Mesendoderm (in vitro differentiated cells): Measurements from ENCODE around the gene RNPS1. TPM values are rescaled to one million over a fixed set of nuclear protein-coding genes. Genes with fewer than 3 reads are reported as not detected.

Experiments
- DNase-seq: peaks from one replicate; pipeline ENCODE4 v3.0.0; 2013
- H2AK5ac ChIP-seq: 2 replicates; pipeline ENCODE4 v1.6.1; 2013; ENCODE audit warnings: low read length, inconsistent platforms
- H2BK120ac ChIP-seq: 2 replicates; pipeline ENCODE4 v1.6.1; 2013; ENCODE audit warnings: low read depth, mild to moderate bottlenecking, low read length, moderate library complexity, mixed read lengths
- H2BK15ac ChIP-seq: replicated peaks from 2 replicates; pipeline ENCODE4 v1.6.1; 2013; ENCODE audit warnings: low read depth, mild to moderate bottlenecking, moderate library complexity
- H2BK5ac ChIP-seq: 2 replicates; pipeline ENCODE4 v1.6.1; 2013; ENCODE audit warnings: low read length, inconsistent platforms
- H3K18ac ChIP-seq: 2 replicates; pipeline ENCODE4 v1.6.1; 2013; ENCODE audit warnings: mild to moderate bottlenecking, low read length, mixed read lengths
- H3K23ac ChIP-seq: one replicate; pipeline ENCODE4 v1.6.1; 2013; ENCODE audit warnings: low read length
- H3K27ac ChIP-seq: 2 replicates; pipeline ENCODE4 v1.5.1; 2013; ENCODE audit warnings: low read depth, mild to moderate bottlenecking, inconsistent platforms, low read length, moderate library complexity
- H3K27me3 ChIP-seq: 2 replicates; pipeline ENCODE4 v1.6.1; 2013; ENCODE audit warnings: low read length, control low read depth, mild to moderate bottlenecking, inconsistent platforms; ENCODE audit not compliant: insufficient read depth, poor library complexity
- H3K36me3 ChIP-seq: 2 replicates; pipeline ENCODE4 v1.6.1; 2013; ENCODE audit warnings: low read length, inconsistent platforms; ENCODE audit not compliant: control insufficient read depth, insufficient read depth
- H3K4ac ChIP-seq: one replicate; pipeline ENCODE4 v1.6.1; 2013; ENCODE audit warnings: low read depth, mild to moderate bottlenecking, low read length, moderate library complexity
- H3K4me1 ChIP-seq: 2 replicates; pipeline ENCODE4 v1.6.1; 2013; ENCODE audit warnings: low read depth, low read length, inconsistent platforms; ENCODE audit not compliant: control insufficient read depth
- H3K4me2 ChIP-seq: 2 replicates; pipeline ENCODE4 v1.6.1; 2013; ENCODE audit warnings: low read length
- H3K4me3 ChIP-seq: 2 replicates; pipeline ENCODE4 v1.5.1; 2013; ENCODE audit warnings: mild to moderate bottlenecking, low read length
- H3K56ac ChIP-seq: one replicate; pipeline ENCODE4 v1.6.1; 2013; ENCODE audit warnings: low read length
- H3K79me1 ChIP-seq: 2 replicates; pipeline ENCODE4 v1.6.1; 2013; ENCODE audit warnings: low read length, inconsistent platforms
- H3K79me2 ChIP-seq: 2 replicates; pipeline ENCODE4 v1.6.1; 2013; ENCODE audit warnings: mild to moderate bottlenecking, low read length; ENCODE audit not compliant: control insufficient read depth, insufficient read depth
- H3K9ac ChIP-seq: 2 replicates; pipeline ENCODE4 v1.6.1; 2013; ENCODE audit warnings: low read length, inconsistent platforms
- H4K5ac ChIP-seq: one replicate; pipeline ENCODE4 v1.6.1; 2013; ENCODE audit warnings: low read length
- H4K8ac ChIP-seq: one replicate; pipeline ENCODE4 v1.6.1; 2013; ENCODE audit warnings: low read depth, mild to moderate bottlenecking, control low read depth, low read length, moderate library complexity
- WGBS: extraction: QIAGEN DNeasy Blood & Tissue Kit; methylation state at CpG from one replicate; pipeline ENCODE4 v1.1.7; 2013; ENCODE audit warnings: low lambda C conversion rate, missing lambda C conversion rate; ENCODE audit not compliant: insufficient coverage; ENCODE audit errors: extremely low coverage; 5-methylcytosine and 5-hydroxymethylcytosine counted together
- small RNA-seq: library from polyadenylated mRNA; stranded (forward); fragments of <200 nt; extraction: miRNeasy Mini kit (QIAGEN cat#:217004); gene quantifications from one replicate; pipeline ENCODE3, GENCODE V24; 2013; ENCODE audit not compliant: insufficient read depth

Gene RNPS1

DNA sequence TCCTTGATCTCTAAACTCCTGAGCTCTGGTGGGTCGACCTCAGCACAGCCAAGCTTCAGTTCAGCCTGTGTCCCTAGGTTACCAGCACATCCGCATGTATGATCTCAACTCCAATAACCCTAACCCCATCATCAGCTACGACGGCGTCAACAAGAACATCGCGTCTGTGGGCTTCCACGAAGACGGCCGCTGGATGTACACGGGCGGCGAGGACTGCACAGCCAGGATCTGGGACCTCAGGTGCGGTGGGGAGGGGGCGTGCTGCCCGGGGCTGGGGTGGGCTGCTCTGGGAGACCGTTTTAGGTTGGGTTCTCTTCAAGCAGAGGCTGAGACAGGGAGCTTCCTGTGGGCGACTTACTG, 61.5 kb downstream of the RNPS1 start:
- Histone ChIP-seq H3K9ac (peak overlapping the region; percentile 91), H3K4me3 (no peak overlapping the region), H2BK15ac (no peak overlapping the region), H4K5ac (no peak overlapping the region), H3K79me1 (peaks cover 3% of the 10 kb centered on the region), H3K79me2 (no peaks in the 10 kb centered on the region), H2BK120ac (no peak overlapping the region), H3K36me3 (peaks cover 3% of the 10 kb centered on the region), H3K18ac (no peak overlapping the region), H3K27me3 (no peaks in the 10 kb centered on the region), H3K4ac (no peak overlapping the region), H3K27ac (no peak overlapping the region), H3K4me2 (peak overlapping the region; percentile 92), H3K56ac (peak overlapping the region; percentile 100), H2BK5ac (no peak overlapping the region), H3K4me1 (no peaks in the 10 kb centered on the region), H4K8ac (no peak overlapping the region), H2AK5ac (no peak overlapping the region), H3K23ac (no peak overlapping the region)
- no CpG with 5 or more reads among the region's 18 CpGs for WGBS
- no peak for DNase-seq

DNA sequence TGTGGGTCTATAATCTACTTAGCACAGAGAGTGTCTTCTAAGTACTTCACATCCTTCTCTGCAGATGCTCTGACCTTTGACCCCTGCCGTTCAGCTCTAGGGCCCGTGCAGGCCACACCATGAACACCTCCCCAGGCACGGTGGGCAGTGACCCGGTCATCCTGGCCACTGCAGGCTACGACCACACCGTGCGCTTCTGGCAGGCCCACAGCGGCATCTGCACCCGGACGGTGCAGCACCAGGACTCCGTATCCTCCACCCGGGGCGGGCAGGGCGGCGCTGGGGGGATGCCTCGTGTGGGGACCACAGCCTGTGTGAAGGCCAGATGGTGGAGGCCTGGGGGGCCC, 62.0 kb downstream of the RNPS1 start:
- H3K4me2 ChIP-seq: peak overlapping the region; percentile 92
- WGBS: no CpG with 5 or more reads among the region's 16 CpGs
- peaks cover 3% of the 10 kb centered on the region for H3K79me1 ChIP-seq
- H3K9ac ChIP-seq: peak overlapping the region; percentile 91
- no peak overlapping the region for H3K4ac ChIP-seq
- H2BK15ac ChIP-seq: no peak overlapping the region
- H4K5ac ChIP-seq: no peak overlapping the region
- H3K56ac ChIP-seq: peak overlapping the region; percentile 100
- H3K79me2 ChIP-seq: no peaks in the 10 kb centered on the region
- no peak for DNase-seq
- peak overlapping the region; percentile 94 for H3K27ac ChIP-seq
- no peaks in the 10 kb centered on the region for H3K27me3 ChIP-seq
- no peak overlapping the region for H2AK5ac ChIP-seq
- H2BK5ac ChIP-seq: no peak overlapping the region
- H3K4me1 ChIP-seq: no peaks in the 10 kb centered on the region
- H3K18ac ChIP-seq: peak overlapping the region; percentile 13
- H2BK120ac ChIP-seq: no peak overlapping the region
- H3K23ac ChIP-seq: no peak overlapping the region
- H3K4me3 ChIP-seq: peak overlapping the region; percentile 85
- peak overlapping the region; percentile 30 for H4K8ac ChIP-seq
- peaks cover 3% of the 10 kb centered on the region for H3K36me3 ChIP-seq

GRCh38 chr16:2205104-2205966, 62.6 kb downstream of the RNPS1 start, which contains the start of gene MLST8:
MLST8 (plus strand) TSS chr16:2205454; CDS start chr16:2206086, 632 bp downstream.
- H4K8ac ChIP-seq: peak within 1 kb of the TSS; percentile 30
- H3K9ac ChIP-seq: peak within 1 kb of the TSS; percentile 91
- no CpG with 5 or more reads among the region's 93 CpGs for WGBS
- no peak within 1 kb of the TSS for H2BK120ac ChIP-seq
- H2AK5ac ChIP-seq: no peak within 1 kb of the TSS
- H2BK5ac ChIP-seq: peak within 1 kb of the TSS; percentile 94
- peaks cover 3% of the 10 kb centered on the region for H3K36me3 ChIP-seq
- peak within 1 kb of the TSS; percentile 92 for H3K4me2 ChIP-seq
- H4K5ac ChIP-seq: no peak within 1 kb of the TSS
- no peak within 1 kb of the TSS for H3K23ac ChIP-seq
- H3K18ac ChIP-seq: peak within 1 kb of the TSS; percentile 81
- no peaks in the 10 kb centered on the region for H3K4me1 ChIP-seq
- no peaks in the 10 kb centered on the region for H3K27me3 ChIP-seq
- H2BK15ac ChIP-seq: no peak within 1 kb of the TSS
- peak within 1 kb of the TSS; percentile 85 for H3K4me3 ChIP-seq
- H3K79me2 ChIP-seq: no peaks in the 10 kb centered on the region
- peak within 1 kb of the TSS; percentile 64 for H3K4ac ChIP-seq
- H3K27ac ChIP-seq: peak within 1 kb of the TSS; percentile 94
- H3K79me1 ChIP-seq: peaks cover 3% of the 10 kb centered on the region
- DNase-seq: peak; percentile 84
- H3K56ac ChIP-seq: peak within 1 kb of the TSS; percentile 100

DNA sequence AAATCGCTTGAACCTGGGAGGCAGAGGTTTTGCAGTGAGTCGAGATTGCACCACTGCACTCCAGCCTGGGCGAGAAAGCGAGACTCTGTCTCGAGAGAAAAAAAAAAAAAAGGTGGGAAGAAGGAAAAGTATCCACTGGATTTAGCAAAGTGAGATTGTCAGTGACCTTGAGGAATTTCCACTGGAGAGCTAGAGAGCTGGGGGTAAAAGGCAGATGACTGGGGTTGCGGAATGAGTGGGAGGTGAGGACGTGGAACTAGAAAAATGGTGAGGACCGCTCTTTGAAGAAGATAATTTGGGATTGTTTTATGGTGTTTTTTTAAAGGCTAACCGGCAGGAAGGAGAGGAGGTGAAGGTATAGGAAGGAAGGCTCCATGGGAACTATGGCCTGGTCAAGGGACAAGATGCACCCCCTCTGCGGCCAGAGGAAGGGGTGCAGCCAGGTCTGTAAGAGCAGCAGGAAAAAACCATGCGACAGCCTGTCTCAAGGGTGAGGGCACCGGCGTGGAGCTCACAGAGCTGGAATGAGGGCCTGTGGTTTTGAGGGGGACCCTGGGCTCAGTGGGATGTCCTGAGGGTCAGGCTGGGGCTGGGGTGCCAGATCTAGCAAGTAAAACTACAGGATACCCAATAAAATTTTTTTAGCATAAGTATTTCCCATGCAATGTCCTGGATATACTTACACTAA, 63.4 kb downstream of the RNPS1 start:
- no peak overlapping the region for H2BK15ac ChIP-seq
- no peak overlapping the region for H3K18ac ChIP-seq
- H3K56ac ChIP-seq: peak overlapping the region; percentile 26
- no peaks in the 10 kb centered on the region for H3K4me1 ChIP-seq
- WGBS: 100% methylated on average over 2 of the region's 13 CpGs
- H4K5ac ChIP-seq: no peak overlapping the region
- peaks cover 3% of the 10 kb centered on the region for H3K36me3 ChIP-seq
- H2AK5ac ChIP-seq: no peak overlapping the region
- no peak overlapping the region for H3K4me2 ChIP-seq
- H3K27me3 ChIP-seq: no peaks in the 10 kb centered on the region
- no peak for DNase-seq
- H3K79me1 ChIP-seq: peaks cover 3% of the 10 kb centered on the region
- no peaks in the 10 kb centered on the region for H3K79me2 ChIP-seq
- H3K4me3 ChIP-seq: no peak overlapping the region
- H3K9ac ChIP-seq: peak overlapping the region; percentile 68
- H4K8ac ChIP-seq: no peak overlapping the region
- H2BK120ac ChIP-seq: no peak overlapping the region
- no peak overlapping the region for H3K4ac ChIP-seq
- no peak overlapping the region for H3K27ac ChIP-seq
- H3K23ac ChIP-seq: no peak overlapping the region
- H2BK5ac ChIP-seq: no peak overlapping the region

Small RNA genes within 50 kb of the gene (small RNA-seq; reads per million reads assigned to genes)
- gene MIR3677 (1.4 reads per million), gene MIR4717 (not detected)
